C4-2B (cell line): Measurements from ENCODE around the gene B4GALT5.

ENCODE experiments used
- H3K27ac ChIP-seq: fragments of 450-650 bp; 2 replicates; pipeline ENCODE4 v1.5.1; 2017
- ZFX ChIP-seq: fragments of 450-650 bp; IDR thresholded peaks from 2 replicates; pipeline ENCODE4 v1.6.1; 2017
- TF ChIP-seq, protein P1 (sequence below): fragments of 450-650 bp; conservative IDR thresholded peaks from 2 replicates; pipeline ENCODE4 v1.5.1; 2017; ENCODE audit warnings: mild to moderate bottlenecking

The B4GALT5 gene

DNA sequence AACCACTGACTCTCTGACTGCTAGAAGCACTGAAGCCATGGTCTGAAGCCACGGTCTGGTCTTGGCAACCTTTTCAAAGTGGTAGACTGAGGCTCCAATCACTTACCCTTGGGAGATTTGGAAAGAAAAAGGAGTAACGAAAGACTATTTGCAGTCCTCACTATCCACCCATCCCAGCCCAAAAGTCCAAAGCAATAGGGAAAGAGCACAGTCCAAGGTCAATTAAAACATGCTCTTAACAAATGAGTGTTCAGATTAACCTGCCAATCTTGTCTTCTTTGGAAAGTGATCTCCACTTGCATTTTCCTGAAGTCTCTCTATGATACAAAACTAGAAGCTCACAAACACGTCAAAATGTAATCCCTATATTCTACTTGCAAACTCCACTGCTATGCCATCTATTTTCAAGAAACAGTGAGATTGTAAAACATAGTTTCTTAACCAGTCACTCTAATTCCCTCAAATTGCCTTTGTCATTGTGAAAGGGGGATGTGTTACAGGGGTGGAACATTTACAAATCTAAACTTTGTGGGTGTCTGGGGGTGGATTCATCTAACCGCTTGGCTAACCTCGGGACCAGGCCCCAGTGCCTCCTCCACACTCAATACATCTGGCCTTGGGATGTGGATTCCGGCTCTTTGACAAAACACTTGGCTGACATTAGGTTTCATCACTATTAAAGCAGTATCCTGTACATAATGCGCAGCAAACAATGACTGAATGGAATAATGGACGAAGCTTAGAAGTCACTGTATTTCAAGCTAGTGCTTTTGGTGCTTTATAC is 56.4 kb downstream of the B4GALT5 start:
- H3K27ac ChIP-seq = no peak overlapping the region
- TF ChIP-seq, protein P1, sequence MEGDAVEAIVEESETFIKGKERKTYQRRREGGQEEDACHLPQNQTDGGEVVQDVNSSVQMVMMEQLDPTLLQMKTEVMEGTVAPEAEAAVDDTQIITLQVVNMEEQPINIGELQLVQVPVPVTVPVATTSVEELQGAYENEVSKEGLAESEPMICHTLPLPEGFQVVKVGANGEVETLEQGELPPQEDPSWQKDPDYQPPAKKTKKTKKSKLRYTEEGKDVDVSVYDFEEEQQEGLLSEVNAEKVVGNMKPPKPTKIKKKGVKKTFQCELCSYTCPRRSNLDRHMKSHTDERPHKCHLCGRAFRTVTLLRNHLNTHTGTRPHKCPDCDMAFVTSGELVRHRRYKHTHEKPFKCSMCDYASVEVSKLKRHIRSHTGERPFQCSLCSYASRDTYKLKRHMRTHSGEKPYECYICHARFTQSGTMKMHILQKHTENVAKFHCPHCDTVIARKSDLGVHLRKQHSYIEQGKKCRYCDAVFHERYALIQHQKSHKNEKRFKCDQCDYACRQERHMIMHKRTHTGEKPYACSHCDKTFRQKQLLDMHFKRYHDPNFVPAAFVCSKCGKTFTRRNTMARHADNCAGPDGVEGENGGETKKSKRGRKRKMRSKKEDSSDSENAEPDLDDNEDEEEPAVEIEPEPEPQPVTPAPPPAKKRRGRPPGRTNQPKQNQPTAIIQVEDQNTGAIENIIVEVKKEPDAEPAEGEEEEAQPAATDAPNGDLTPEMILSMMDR = no peak
- TF ChIP-seq ZFX = no peak

DNA sequence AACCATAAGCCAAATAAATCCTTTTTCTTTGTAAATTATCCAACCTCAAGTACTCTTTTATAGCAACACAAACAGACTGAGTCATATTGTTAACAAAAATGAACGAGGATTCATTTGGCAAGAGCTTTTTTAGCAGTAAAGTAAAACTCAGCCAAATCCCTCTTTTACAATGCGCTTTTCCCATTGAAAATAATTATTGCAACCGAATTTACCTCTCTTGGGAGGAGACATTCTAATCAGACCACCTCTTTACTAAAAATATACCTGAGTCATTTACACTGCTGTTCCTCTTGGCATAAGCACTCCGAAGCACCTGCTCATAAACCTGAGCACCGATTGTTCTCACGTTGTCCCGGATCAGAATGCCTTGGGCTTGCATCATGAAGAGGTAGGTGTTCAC is 57.4 kb downstream of the B4GALT5 start:
- TF ChIP-seq ZFX = no peak
- TF ChIP-seq, protein P1 = no peak
- H3K27ac ChIP-seq = no peak overlapping the region

DNA sequence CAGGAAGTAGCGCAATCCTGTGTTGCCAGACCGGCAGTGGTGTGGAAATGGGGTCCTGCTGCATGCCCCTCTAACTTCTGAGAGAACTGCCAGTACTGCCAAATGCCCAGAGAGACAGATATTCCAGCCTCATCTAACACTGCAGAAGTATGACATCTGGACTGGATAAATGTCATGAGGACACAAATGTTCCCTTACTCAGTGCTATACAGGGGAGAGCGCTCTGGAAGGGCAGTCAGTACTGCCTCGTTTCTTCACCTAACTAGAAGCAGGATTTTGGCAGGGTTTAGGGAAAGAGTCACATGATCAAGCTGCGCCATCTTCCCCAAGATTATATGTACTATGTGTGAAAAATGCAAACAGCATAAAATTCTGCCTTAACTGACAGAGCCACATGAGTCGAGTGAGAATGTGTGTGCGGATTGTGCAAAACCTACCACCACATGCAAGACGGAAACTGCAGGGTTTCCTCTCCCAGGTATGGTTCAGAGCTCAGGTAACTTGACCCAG is 59.7 kb downstream of the B4GALT5 start:
- H3K27ac ChIP-seq = no peak overlapping the region
- TF ChIP-seq, protein P1 = no peak
- TF ChIP-seq ZFX = no peak

DNA sequence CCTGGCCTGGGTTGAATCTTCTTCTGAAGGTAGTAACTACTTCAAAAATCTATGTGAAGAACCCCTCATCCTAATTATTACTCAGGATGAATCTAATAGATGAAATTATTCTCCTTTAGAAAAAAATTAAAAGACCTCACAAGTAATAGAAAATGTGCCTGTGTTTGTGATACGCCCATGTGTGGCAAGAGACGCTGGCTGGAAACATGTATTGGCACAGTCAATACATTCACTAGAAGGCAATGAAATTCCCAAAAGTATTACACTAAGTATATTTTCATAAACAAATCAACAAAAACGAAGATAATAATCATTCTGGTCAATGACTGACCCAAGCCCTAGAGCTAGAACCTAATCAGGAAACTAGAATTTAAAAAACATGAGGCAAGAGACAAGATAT is 64.0 kb downstream of the B4GALT5 start:
- TF ChIP-seq ZFX = no peak
- TF ChIP-seq, protein P1 = no peak
- no peak overlapping the region for H3K27ac ChIP-seq

DNA sequence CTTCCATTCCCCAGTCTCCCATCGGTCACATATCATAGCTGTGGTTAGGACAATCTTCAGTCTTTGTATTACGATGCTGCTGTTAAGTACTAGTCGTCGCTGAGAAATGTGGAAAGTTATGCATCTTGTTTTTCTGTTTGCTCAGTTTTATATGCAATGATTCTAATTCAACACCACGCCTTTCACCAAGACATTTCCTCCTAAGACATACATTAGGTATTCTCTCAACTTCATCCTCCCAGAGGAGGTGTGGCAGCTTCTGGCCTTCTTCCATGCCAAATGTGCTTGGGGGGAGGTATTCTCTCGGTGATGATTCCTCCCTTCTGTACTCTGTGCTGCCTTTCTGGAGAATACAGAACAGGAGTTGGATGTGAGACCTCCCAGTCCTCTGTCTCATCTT is 66.1 kb downstream of the B4GALT5 start:
- TF ChIP-seq, protein P1 = no peak
- no peak for TF ChIP-seq ZFX
- no peak overlapping the region for H3K27ac ChIP-seq

DNA sequence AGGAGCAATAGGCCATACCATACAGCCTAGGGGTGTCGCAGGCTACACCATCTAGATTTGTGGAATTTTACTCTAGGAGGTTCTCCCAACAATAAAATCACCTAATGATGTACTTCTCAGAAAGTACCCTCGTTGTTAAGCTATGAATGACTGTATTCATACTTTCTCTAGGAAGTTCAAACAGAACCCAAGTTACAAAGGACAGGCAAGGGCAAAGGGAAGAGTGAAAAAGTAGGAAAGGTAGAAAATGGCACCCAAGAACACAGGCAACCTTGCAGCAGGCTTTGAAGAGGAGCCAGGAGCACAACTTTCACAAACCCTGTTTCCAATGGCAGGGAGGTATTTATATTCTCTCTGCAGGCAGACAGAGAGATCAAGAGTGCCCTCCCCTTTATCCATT is 67.2 kb downstream of the B4GALT5 start:
- no peak for TF ChIP-seq ZFX
- TF ChIP-seq, protein P1 = no peak
- no peak overlapping the region for H3K27ac ChIP-seq

DNA sequence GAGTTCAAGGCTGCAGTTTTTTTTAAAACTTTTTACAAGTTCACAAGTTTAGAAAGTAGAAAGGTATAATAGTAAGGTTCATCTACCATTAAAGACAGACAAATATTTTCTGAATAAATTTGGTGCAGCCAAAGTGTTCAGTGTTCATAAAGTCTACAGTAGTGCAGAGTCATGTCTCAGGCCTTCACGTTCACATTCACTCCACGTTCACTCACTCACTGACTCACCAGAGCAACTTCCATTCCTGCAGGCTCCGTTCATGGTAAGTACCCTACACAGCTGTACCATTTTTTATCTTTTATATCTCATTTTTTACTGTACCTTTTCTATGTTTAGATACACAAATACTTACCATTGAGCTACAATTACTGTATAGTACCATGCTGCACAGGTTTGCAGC is 67.6 kb downstream of the B4GALT5 start:
- TF ChIP-seq ZFX = no peak
- TF ChIP-seq, protein P1 = no peak

More for the DNA sequence above, 67.6 kb downstream of the B4GALT5 start:
- H3K27ac ChIP-seq = no peak overlapping the region
